PC-9 (cell line): ENCODE measurements around the gene TBATA. TPM values are rescaled to one million over a fixed set of nuclear protein-coding genes. Genes with fewer than 3 reads are reported as not detected.

ENCODE experiments used
- BruUV-seq: library from RNA; stranded (reverse); fragments of 400-500 nt; replicated peaks from 2 replicates; lab custom pipeline; 2021; lab: Mats Ljungman, UMichigan
- CTCF ChIA-PET: fragments of 300-600 bp; sonication (Branson Sonifier 250); formaldehyde crosslinking; loops from one replicate; lab custom pipeline; 2022; ENCODE audit warnings: antibody characterized with exemption; lab: Charles Lee
- POLR2A ChIA-PET: fragments of 300-600 bp; sonication (Branson Sonifier 250); formaldehyde crosslinking; loops from one replicate; lab custom pipeline; 2022; ENCODE audit warnings: antibody characterized with exemption; ENCODE audit not compliant: unreplicated experiment; lab: Charles Lee
- DNase-seq, 2 experiments: peaks; one replicate each; pipeline versions ENCODE4 v3.0.0 to v3.0.0-alpha.2; 2015 to 2022; ENCODE audit warnings: mixed read lengths in 1 of 2
- H2AFZ ChIP-seq: fragments of 200-600 bp; sonication (generic); 2 replicates; pipeline ENCODE4 v1.8.1; 2017; ENCODE audit warnings: antibody characterized with exemption
- H3F3A ChIP-seq: fragments of 200-600 bp; sonication (generic); 2 replicates; pipeline ENCODE4 v1.8.1; 2017; ENCODE audit warnings: antibody characterized with exemption, mild to moderate bottlenecking, low read depth; ENCODE audit not compliant: insufficient read depth
- H3K27ac ChIP-seq: fragments of 200-600 bp; sonication (generic); 2 replicates; pipeline ENCODE4 v1.6.1; 2016; ENCODE audit warnings: mixed run types
- H3K27me3 ChIP-seq: fragments of 200-600 bp; sonication (generic); 2 replicates; pipeline ENCODE4 v1.6.1; 2016; ENCODE audit warnings: low read depth, mixed run types; ENCODE audit not compliant: insufficient read depth
- H3K36me3 ChIP-seq: fragments of 200-600 bp; sonication (generic); 2 replicates; pipeline ENCODE4 v1.6.1; 2016; ENCODE audit warnings: low read depth, mixed run types
- H3K4me1 ChIP-seq: fragments of 200-600 bp; sonication (generic); replicated peaks from 2 replicates; pipeline ENCODE4 v1.6.1; 2016; ENCODE audit warnings: mixed run types; ENCODE audit not compliant: insufficient read depth
- H3K4me2 ChIP-seq: fragments of 200-600 bp; sonication (generic); 2 replicates; pipeline ENCODE4 v1.6.1; 2017; ENCODE audit warnings: mixed run types
- H3K4me3 ChIP-seq: fragments of 200-600 bp; sonication (generic); 2 replicates; pipeline ENCODE4 v1.6.1; 2016; ENCODE audit warnings: mixed run types
- H3K79me2 ChIP-seq: fragments of 200-600 bp; sonication (generic); 2 replicates; pipeline ENCODE4 v1.6.1; 2017; ENCODE audit warnings: low read depth, mixed run types
- H3K9me2 ChIP-seq: fragments of 200-600 bp; sonication (generic); 2 replicates; pipeline ENCODE4 v1.8.1; 2017; ENCODE audit warnings: mild to moderate bottlenecking; ENCODE audit not compliant: insufficient read depth
- H3K9me3 ChIP-seq: fragments of 200-600 bp; sonication (generic); 2 replicates; pipeline ENCODE4 v1.8.1; 2016; ENCODE audit warnings: low read depth; ENCODE audit not compliant: insufficient read depth
- H4K20me1 ChIP-seq: fragments of 200-600 bp; sonication (generic); 2 replicates; pipeline ENCODE4 v1.8.1; 2017; ENCODE audit not compliant: insufficient read depth
- CTCF ChIP-seq: fragments of 200-600 bp; sonication (generic); conservative IDR thresholded peaks from 2 replicates; pipeline ENCODE4 v1.6.1; 2017; ENCODE audit warnings: mixed run types, antibody characterized with exemption, mild to moderate bottlenecking, moderate library complexity
- EZH2 ChIP-seq: fragments of 200-600 bp; sonication (generic); IDR thresholded peaks from 2 replicates; pipeline ENCODE4 v1.8.0; 2017; ENCODE audit warnings: antibody characterized with exemption, low read depth
- intact Hi-C: fragments of 100-400 bp; cut with micrococcal nuclease; formaldehyde crosslinking; loops from one replicate; pipeline ENCODE4 v1.10.0; 2022; ENCODE audit not compliant: unreplicated experiment
- total RNA-seq: library from RNA; stranded (reverse); gene quantifications from 2 replicates; pipeline ENCODE4 v1.2.3, GENCODE V29; 2021

Gene TBATA
- total RNA-seq, 1 experiment from 2014 or later = not detected

DNA sequence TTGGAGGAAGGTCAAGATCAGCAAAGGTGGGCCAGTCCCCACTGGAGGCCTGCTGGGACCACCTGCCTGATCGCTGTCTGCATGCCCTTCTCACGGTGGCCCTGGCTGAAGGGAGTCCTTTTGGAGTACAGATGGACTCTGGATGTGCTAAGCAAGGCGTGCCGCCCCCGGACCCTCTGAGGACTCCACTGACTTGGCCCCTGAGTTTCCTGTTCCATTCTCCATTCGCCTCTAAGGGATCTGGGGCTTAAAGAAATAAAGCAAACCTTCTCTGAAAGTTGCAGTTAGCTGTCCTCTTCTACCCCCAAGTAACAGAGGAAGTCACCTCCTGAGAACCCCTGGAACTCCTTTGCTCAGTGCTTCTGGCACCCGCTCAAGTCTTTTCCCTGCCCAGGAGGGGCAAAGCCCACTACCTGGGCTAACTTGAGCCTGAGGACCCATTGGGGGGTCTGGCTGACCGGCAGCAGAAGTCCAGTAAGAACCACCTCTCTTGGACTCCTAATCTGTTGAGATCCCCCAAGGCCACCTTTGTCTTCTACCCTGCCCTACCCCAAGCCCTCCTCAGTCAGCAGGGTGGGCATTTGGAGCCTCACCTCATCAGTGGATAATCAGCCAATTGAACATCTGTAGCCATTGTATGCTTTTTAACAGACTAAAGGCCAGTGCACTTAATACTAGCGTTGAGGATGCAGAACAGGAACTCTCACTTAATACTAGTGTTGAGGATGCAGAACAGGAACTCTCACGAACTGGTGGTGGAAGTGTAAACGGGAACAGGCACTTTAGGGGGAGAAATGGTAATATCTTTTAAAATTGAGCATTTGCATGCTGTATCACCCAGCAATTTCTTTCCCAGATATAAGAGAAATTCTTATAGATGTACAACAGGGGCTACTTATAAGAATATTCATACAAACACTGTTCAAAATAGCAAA is 2.2 kb downstream of the TBATA start:
- H3K79me2 ChIP-seq = no peaks in the 10 kb centered on the region
- no peak for DNase-seq
- H3K4me1 ChIP-seq = peaks cover 38% of the 10 kb centered on the region
- no peaks in the 10 kb centered on the region for H3K27me3 ChIP-seq
- H2AFZ ChIP-seq = no peak overlapping the region
- no peaks in the 10 kb centered on the region for H3K9me2 ChIP-seq
- peaks cover 17% of the 10 kb centered on the region; the same call in 1 of the 2 replicates for H3F3A ChIP-seq
- no peaks in the 10 kb centered on the region for H4K20me1 ChIP-seq
- H3K9me3 ChIP-seq = no peaks in the 10 kb centered on the region
- TF ChIP-seq CTCF (no peak), EZH2 (no peak)
- intact Hi-C loops = no loop called here
- CTCF ChIA-PET = no interaction called here
- H3K4me2 ChIP-seq = no peak overlapping the region
- POLR2A ChIA-PET = no interaction called here
- BruUV-seq = no TSS peak
- no peak overlapping the region for H3K4me3 ChIP-seq
- no peaks in the 10 kb centered on the region for H3K36me3 ChIP-seq
- H3K27ac ChIP-seq = no peak overlapping the region

GRCh38 chr10:70782086-70782745 is 3.0 kb downstream of the TBATA start:
- Histone ChIP-seq H3K36me3 (no peaks in the 10 kb centered on the region), H3F3A (peaks cover 14% of the 10 kb centered on the region), H3K27me3 (no peaks in the 10 kb centered on the region), H3K4me1 (peaks cover 44% of the 10 kb centered on the region), H4K20me1 (no peaks in the 10 kb centered on the region), H3K79me2 (no peaks in the 10 kb centered on the region), H3K4me3 (no peak overlapping the region), H3K27ac (no peak overlapping the region), H3K4me2 (no peak overlapping the region), H3K9me2 (no peaks in the 10 kb centered on the region), H2AFZ (no peak overlapping the region), H3K9me3 (no peaks in the 10 kb centered on the region)
- DNase-seq = no peak
- BruUV-seq = no TSS peak
- ChIA-PET CTCF (no interaction called here), POLR2A (no interaction called here)
- intact Hi-C loops = no loop called here
- TF ChIP-seq CTCF (no peak), EZH2 (no peak)

DNA sequence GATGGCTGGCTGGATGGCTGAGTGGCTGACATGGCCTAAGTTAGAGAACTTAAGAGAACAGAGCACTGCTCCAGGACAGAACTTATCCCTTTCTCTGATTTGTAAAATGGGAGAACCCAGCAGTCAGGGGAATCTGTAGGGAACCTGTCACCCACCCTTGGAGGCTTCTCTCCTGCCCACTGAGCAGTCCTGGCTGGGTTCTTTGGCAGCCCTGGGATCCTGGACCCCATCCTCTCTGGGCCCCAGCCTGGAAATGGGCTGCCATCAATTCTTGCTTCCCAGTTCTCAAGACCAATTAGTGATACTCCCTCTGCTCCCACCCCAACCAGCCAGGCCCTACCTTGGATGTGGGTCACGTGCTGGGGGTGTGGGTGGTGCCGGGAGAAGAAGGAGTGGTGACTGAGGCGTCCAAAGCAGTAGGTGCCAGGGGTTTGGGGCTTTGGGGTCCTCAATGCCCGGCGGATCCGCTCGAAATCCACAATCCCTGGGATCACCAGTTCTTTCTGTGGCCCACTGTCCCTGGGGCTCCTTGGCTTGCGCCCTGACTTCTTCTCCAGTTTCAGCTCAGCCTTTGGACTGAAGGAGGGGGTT is 3.6 kb downstream of the TBATA start:
- Histone ChIP-seq H2AFZ (no peak overlapping the region), H3K36me3 (no peaks in the 10 kb centered on the region), H4K20me1 (no peaks in the 10 kb centered on the region), H3K79me2 (no peaks in the 10 kb centered on the region), H3K4me2 (no peak overlapping the region), H3K9me3 (no peaks in the 10 kb centered on the region), H3K4me1 (peaks cover 44% of the 10 kb centered on the region), H3K9me2 (no peaks in the 10 kb centered on the region), H3K4me3 (no peak overlapping the region), H3K27me3 (no peaks in the 10 kb centered on the region), H3F3A (peaks cover 10% of the 10 kb centered on the region), H3K27ac (no peak overlapping the region)
- CTCF ChIA-PET = interaction anchor here (0.6 kb wide), 1 partner anchor 244 kb away, joined by 4 read pairs; no protein-coding TSS in a partner anchor
- TF ChIP-seq CTCF = no peak
- no peak for TF ChIP-seq EZH2
- BruUV-seq = no TSS peak
- POLR2A ChIA-PET = no interaction called here
- intact Hi-C loops = no loop called here
- DNase-seq = no peak
